Measurements from ENCODE around the gene ARL13B.

DNA sequence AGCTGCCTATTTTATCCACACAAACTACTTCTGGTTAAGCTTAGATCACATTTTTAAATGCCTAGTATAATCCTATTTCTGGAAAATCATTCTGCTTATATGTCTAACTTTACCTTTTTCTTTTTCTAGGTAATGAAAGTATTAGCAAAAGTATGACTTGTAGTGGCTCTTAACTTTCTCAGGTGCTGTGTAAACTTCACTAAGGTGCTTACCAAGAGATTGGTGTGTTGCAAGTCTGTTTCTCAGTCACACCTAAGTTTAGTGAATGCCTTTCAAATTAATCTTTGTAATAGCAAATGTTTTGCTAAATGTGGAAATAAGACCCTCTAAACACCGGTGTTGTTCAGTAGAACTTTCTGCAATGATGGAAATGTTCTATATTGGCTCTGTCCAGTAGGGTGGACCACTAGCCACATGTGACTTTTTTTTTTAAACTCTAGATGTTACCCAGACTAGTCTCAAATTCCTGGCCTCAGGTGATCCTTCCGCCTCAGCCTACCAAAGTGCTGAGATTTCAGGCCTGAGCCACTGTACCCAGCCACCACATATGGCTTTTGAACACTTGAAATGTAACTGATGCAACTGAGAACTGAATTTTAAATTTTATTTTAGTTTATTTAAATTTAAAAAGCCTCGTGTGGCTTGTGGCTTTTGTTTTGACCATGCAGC, 22.0 kb downstream of the ARL13B start:
- TF ChIP-seq GATA3 (IDR thresholded peaks at IDR 0.05; ENCODE audit: low read depth, low read length) = no peak
- no peak for TF ChIP-seq GATA2 (IDR thresholded peaks at IDR 0.05; ENCODE audit: low read depth, low read length)

Measured in SH-SY5Y (cell line).